Measurements from ENCODE around the gene RABEP1.
A peak's percentile ranks its signal among the peaks of the same experiment; 100 is the strongest.
"Not testable (repeated sequence)": the region's sequence is repeated elsewhere in the genome, so short reads cannot be mapped to it uniquely, and the experiment has no call there.

RABEP1 gene, protein sequence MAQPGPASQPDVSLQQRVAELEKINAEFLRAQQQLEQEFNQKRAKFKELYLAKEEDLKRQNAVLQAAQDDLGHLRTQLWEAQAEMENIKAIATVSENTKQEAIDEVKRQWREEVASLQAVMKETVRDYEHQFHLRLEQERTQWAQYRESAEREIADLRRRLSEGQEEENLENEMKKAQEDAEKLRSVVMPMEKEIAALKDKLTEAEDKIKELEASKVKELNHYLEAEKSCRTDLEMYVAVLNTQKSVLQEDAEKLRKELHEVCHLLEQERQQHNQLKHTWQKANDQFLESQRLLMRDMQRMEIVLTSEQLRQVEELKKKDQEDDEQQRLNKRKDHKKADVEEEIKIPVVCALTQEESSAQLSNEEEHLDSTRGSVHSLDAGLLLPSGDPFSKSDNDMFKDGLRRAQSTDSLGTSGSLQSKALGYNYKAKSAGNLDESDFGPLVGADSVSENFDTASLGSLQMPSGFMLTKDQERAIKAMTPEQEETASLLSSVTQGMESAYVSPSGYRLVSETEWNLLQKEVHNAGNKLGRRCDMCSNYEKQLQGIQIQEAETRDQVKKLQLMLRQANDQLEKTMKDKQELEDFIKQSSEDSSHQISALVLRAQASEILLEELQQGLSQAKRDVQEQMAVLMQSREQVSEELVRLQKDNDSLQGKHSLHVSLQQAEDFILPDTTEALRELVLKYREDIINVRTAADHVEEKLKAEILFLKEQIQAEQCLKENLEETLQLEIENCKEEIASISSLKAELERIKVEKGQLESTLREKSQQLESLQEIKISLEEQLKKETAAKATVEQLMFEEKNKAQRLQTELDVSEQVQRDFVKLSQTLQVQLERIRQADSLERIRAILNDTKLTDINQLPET

GRCh38 chr17:5281814-5282641 is at the start of gene RABEP1:
Gene RABEP1, plus strand, starts transcription at chr17:5282284. Its CDS starts 203 bp downstream, at chr17:5282487.
- peak; percentile 78 for DNase-seq

GRCh38 chr17:5233492-5233891 is 48.6 kb upstream of the RABEP1 start:
- not testable (repeated sequence) for DNase-seq

- no peak for DNase-seq
Measured at GRCh38 chr17:5234645-5235576, 47.2 kb upstream of the RABEP1 start, which contains the start of gene SCIMP. Gene SCIMP, minus strand, starts transcription at chr17:5234860. Its CDS starts 105 bp downstream, at chr17:5234755.

GRCh38 chr17:5236938-5237540 is 45.0 kb upstream of the RABEP1 start:
- DNase-seq = no peak

GRCh38 chr17:5237541-5238016 is 44.5 kb upstream of the RABEP1 start:
- peak; percentile 45 for DNase-seq

GRCh38 chr17:5238333-5238732 is 43.8 kb upstream of the RABEP1 start:
- DNase-seq = no peak

DNA sequence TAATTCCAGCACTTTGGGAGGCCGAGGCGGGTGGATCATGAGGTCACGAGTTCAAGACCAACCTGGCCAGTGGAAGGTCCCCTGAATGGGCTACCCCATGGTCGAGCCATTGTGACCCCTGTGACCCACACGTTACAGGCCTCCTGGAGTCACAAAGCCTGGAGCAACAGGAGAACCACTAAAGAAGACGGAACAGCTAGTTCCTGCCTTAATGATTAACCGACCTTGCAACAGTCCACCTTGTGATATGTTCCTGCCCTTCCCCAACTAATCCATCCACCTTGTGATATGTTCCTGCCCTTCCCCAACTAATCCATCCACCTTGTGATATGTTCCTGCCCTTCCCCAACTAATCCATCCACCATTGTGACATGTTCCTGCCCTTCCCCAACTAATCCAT is 42.3 kb upstream of the RABEP1 start:
- not testable (repeated sequence) for DNase-seq

GRCh38 chr17:5241861-5242671 is 40.0 kb upstream of the RABEP1 start:
- no peak for DNase-seq

DNA sequence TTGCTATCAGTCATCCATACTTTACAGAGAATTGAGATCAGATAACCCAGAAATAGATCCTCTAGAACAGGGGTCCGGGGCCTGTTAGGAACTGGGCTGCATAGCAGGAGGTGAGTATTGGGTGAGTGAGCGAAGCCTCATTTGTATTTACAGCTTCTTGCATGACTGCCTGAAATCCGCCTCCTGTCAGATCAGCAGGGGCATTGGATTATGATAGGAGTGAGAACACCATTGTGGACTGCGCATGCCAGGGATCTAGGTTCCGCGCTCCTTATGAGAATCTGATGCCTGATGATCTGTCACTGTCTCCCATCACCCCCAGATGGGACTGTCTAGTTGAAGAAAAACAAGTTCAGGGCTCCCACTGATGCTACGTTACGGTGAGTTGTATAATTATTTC is 34.5 kb upstream of the RABEP1 start:
- DNase-seq = no peak

DNA sequence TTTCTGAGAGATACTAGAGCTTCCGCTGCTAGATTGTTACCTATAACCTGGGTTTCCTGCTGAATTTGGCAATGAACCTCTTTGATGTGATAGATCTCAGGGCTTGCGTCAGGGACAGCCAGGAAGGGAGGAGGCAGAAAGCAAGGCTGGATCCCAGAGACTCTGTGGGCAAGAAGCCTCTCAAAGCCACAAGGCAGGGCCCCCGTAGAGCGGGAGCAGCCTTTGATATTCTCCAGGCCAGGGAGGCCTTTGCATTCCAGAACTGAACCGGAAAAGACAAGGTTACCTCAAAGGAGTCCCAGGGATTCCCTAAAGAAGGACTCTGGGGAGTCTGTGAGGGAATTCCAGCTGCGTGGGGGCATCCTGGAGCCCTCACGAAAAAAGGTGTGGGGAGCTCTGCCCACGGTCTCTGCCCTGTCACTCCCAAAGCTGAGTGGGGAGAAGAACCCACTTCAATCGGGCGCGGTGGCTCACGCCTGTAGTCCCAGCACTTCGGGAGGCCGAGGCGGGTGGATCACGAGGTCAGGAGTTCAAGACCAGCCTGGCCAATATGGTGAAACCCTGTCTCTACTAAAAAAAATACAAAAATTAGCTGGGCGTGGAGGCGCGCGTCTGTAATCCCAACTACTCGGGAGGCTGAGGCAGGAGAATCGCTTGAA is 33.1 kb upstream of the RABEP1 start:
- no peak for DNase-seq

GRCh38 chr17:5249615-5250014 is 32.5 kb upstream of the RABEP1 start:
- DNase-seq = peak; percentile 37

DNA sequence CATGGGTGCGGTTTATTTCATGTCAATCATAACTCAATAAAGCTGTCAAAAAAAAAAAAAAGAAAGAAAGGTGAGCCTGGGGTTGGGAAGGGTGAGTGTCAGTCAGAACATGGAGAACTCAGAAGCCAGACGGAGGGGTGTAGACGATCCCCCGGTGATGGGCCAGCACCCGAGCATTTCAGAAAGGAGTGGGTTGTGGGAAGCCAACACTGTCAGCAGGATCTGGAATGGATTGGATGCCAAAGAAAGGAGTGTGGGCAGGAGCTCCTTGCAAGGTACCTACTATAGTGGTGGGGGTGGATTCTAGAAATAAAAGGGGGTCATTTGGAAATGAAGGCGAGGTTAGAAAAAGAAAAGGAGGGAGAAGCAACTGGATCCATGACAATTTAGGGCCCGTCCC is 27.7 kb upstream of the RABEP1 start:
- DNase-seq = no peak

- no peak for DNase-seq
Measured at GRCh38 chr17:5254903-5255521, 27.1 kb upstream of the RABEP1 start.

DNA sequence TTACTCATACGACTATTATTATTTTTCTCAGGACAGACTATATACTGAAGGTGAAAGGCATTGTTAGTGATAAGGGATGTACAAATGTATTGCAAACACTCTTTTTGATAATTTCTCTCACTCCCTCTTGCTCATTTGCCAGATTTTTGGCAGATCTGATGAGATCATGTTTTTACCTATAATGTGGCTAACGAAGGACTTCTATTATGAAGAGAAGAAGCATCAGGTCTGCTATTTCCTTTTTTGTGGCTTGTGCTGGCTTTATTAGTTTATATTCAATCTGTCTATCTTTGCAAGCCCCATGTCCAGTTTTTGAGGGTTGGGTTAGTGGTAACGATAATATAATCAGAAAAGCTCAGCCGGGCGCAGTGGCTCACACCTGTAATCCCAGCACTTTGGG is 25.0 kb upstream of the RABEP1 start:
- DNase-seq = no peak

GRCh38 chr17:5260542-5260941 is 21.5 kb upstream of the RABEP1 start:
- DNase-seq = no peak

- DNase-seq = no peak
Measured at GRCh38 chr17:5262416-5262991, 19.6 kb upstream of the RABEP1 start.

GRCh38 chr17:5263441-5263840 is 18.6 kb upstream of the RABEP1 start:
- DNase-seq = no peak

- no peak for DNase-seq
Measured at GRCh38 chr17:5264893-5265292, 17.2 kb upstream of the RABEP1 start.
